GM18526 (cell line): ENCODE measurements around the gene ZNF236.

ENCODE experiments used
- POLR2A ChIP-seq: IDR thresholded peaks from 3 replicates; pipeline ENCODE4 v1.6.1; 2011; ENCODE audit not compliant: insufficient read length; ENCODE audit errors: extremely low read depth

ZNF236 gene

GRCh38 chr18:76822506-76823160 is at the start of gene ZNF236:
ZNF236 (plus strand) TSS chr18:76822557; CDS start chr18:76822608, 51 bp downstream.
- TF ChIP-seq POLR2A: peak; percentile 65

DNA sequence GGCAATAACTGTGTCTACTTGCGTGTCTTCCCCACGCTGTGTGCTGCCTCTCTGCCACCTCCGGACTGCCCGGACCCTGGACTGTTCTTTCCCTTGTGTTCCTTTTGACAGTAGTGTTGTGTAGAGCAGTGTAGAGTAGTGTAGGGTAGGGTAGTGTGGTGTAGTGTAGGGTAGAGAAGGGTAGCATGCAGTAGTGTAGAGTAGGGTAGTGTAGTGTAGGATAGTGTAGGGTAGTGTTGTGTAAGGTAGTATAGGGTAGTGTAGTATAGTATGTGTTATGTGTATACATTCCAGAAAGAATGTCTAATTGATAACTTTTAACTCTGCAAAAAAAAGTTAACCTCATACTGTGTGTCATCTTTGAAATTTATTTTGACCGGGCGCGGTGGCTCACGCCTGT is 49.7 kb upstream of the ZNF236 start:
- no peak for TF ChIP-seq POLR2A

DNA sequence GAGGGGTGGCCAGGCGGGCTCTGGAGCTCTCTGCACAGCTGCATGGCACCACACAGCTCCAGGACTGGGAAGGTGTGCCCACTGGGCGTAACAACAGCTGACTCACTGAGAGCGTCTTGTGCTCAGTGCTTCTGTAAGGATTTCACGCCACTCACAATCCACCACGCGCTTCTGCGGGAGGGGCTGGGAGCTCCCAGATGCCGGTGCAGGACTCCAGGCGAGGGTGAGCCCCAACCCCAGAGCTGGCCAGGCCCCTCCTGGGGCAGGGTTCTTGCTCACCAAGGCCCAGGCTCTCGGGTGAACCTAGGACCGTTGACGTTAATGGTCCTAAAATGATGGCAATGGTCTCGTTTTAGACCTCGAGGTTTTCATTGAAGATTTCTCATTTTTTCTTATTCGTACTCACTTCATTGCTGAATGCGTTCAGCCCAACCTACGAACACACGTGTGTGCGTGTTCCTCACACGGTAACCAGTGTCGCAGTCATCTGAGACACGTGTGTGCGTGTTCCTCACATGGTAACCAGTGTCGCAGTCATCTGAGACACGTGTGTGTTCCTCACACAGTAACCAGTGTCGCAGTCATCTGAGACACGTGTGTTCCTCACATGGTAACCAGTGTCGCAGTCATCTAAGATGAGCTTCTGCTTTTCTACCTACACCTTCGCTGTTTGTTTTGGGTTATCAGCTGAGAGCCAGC is 38.4 kb upstream of the ZNF236 start:
- TF ChIP-seq POLR2A: no peak

DNA sequence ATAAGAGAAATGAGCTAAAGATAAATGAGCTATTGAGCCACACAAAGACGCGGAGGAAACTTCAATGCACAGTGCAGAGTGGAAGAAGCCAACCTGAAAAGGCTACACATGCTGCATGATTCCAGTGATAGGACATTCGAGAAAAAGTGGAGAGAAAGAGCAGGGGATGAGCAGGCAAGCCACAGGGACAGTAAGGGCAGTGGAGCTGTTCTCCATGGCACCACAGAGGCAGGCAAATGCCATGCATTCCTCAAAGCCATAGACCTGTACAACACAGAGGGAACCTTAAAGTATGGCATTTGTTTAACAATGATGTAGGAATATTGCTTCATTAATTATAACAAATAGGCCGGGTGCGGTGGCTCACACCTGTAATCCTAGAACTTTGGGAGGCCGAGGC is 36.5 kb upstream of the ZNF236 start:
- TF ChIP-seq POLR2A: no peak

- no peak for TF ChIP-seq POLR2A
Measured at GRCh38 chr18:76788571-76789317, 33.6 kb upstream of the ZNF236 start.

GRCh38 chr18:76791106-76791505 is 31.3 kb upstream of the ZNF236 start:
- no peak for TF ChIP-seq POLR2A

DNA sequence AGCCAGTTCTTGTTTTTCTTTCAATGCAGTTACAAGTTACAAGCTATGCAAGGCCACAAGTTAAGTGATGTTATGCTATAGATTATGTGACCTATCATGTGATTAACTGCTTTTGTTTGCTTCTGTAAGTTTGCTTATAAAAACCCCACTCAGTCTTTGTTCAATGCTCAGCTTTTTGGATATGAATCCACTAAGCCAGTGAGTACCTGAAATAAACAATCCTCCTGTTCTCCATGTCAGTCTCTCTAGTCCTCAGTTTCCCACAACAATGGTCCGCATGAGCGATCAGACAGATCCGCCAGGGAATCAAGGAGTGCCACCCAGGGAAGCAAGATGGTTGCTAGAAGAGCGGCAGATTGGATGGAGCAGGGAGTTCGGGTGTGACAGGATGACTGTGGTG is 30.7 kb upstream of the ZNF236 start:
- no peak for TF ChIP-seq POLR2A

- no peak for TF ChIP-seq POLR2A
Measured at GRCh38 chr18:76794326-76794725, 28.0 kb upstream of the ZNF236 start.

GRCh38 chr18:76801567-76802505 is 20.5 kb upstream of the ZNF236 start:
- TF ChIP-seq POLR2A: no peak

- TF ChIP-seq POLR2A: no peak
Measured at GRCh38 chr18:76803413-76803812, 18.9 kb upstream of the ZNF236 start.

DNA sequence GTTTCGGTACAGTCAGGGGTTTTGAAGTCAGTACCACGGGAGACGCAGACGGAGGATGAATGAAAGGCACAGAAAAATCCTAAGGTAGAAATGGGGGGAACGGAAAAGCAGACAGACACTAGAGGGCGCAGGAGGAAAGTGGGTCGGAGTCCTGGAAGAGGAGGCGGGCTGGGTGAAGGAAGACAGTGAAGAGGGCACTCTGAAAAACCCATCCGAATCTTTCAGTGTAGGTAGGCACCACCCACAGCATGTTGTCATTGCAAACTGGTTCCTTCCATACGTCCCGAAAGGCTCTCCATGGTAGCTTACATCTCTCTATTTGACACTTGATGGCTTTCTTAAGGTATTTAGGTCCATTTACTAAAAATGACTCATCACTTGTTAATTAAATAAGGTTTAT is 18.5 kb upstream of the ZNF236 start:
- no peak for TF ChIP-seq POLR2A

- no peak for TF ChIP-seq POLR2A
Measured at GRCh38 chr18:76805221-76805620, 17.1 kb upstream of the ZNF236 start.

- no peak for TF ChIP-seq POLR2A
Measured at GRCh38 chr18:76806301-76806700, 16.1 kb upstream of the ZNF236 start.

DNA sequence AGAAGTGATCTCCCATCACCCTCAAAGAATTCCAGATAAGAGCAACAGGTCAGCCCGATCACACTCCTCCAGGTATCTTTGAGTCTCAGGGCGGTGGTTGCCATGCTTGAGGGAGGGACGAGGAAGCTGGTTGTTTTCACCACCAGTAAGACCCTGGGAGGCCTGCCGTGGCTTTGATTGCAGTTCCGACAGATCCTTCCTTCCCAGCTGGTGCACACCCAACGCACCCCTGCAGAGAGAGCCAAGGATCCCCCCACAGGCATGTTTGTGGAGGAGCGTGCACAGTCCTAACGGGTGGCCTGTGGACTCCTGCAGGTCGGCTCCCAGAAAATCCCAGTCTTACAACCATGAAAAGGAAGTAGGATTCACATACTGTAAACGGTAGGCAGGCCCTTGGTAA is 13.8 kb upstream of the ZNF236 start:
- TF ChIP-seq POLR2A: no peak

DNA sequence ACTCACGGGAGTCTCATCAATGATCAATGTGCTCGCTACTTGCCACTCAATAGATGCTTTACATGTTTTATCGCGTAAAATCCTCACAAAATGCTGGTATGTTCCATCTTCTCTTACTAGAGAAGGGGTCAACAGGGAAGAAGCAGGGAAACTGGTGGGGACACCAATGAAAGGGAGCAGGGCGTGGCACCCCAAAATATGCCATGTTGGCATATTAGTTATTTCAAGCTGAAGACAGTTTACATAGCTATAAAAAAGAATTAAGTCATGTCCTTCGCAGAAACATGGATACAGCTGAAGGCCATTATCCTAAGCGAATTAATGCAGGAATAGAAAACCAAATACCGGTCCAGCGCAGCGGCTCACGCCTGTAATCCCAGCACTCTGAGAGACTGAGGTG is 8.1 kb upstream of the ZNF236 start:
- TF ChIP-seq POLR2A: no peak

DNA sequence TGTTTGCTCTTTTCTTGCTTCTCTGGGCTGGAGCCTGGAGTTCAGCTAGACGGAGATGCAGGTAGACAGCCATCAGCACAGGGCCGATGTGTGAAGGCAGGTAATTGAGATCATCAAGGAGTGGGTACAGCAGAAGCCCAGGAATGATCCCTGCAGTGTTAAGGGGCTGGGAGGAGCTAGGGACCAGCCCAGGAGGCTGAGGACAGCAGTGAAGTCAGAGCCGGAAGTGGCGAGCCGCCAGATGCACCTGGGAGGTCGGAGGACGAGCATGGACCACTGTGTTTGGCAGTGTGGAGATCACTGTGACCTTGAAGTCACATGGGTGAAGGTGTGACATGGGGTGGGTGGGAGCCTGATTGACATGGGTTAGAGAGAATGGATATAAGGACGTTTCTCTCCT is 6.2 kb upstream of the ZNF236 start:
- TF ChIP-seq POLR2A: no peak
